ENCODE results near the gene NUP214.
"Not testable (repeated sequence)": the region's sequence is repeated elsewhere in the genome, so short reads cannot be mapped to it uniquely, and the experiment has no call there.

NUP214 gene

GRCh38 chr9:131092548-131093440, 32.6 kb upstream of the NUP214 start:
- Mint-ChIP-seq H3K36me3 (ENCODE audit: low read depth) (no peaks in the 10 kb centered on the region), H3K27ac (no peak overlapping the region), H3K4me3 (no peak overlapping the region), H3K4me1 (ENCODE audit: low read depth) (peaks cover 4% of the 10 kb centered on the region), H3K27me3 (peaks cover 33% of the 10 kb centered on the region), H3K9me3 (no peaks in the 10 kb centered on the region)

GRCh38 chr9:131094015-131094414, 31.4 kb upstream of the NUP214 start:
- H3K36me3 Mint-ChIP-seq (ENCODE audit: low read depth): no peaks in the 10 kb centered on the region
- H3K4me3 Mint-ChIP-seq: no peak overlapping the region
- peaks cover 4% of the 10 kb centered on the region for H3K4me1 Mint-ChIP-seq (ENCODE audit: low read depth)
- H3K27me3 Mint-ChIP-seq: peaks cover 36% of the 10 kb centered on the region
- no peaks in the 10 kb centered on the region for H3K9me3 Mint-ChIP-seq
- no peak overlapping the region for H3K27ac Mint-ChIP-seq

GRCh38 chr9:131094622-131095021, 30.8 kb upstream of the NUP214 start:
- Mint-ChIP-seq H3K36me3 (ENCODE audit: low read depth) (no peaks in the 10 kb centered on the region), H3K27ac (no peak overlapping the region), H3K9me3 (no peaks in the 10 kb centered on the region), H3K27me3 (peaks cover 36% of the 10 kb centered on the region), H3K4me1 (ENCODE audit: low read depth) (peaks cover 4% of the 10 kb centered on the region), H3K4me3 (no peak overlapping the region)

GRCh38 chr9:131095666-131096268, 29.6 kb upstream of the NUP214 start:
- no peak overlapping the region for H3K27ac Mint-ChIP-seq
- H3K27me3 Mint-ChIP-seq: peaks cover 36% of the 10 kb centered on the region
- H3K4me3 Mint-ChIP-seq: peak overlapping the region; percentile 64
- peaks cover 4% of the 10 kb centered on the region for H3K4me1 Mint-ChIP-seq (ENCODE audit: low read depth)
- H3K9me3 Mint-ChIP-seq: no peaks in the 10 kb centered on the region
- H3K36me3 Mint-ChIP-seq (ENCODE audit: low read depth): no peaks in the 10 kb centered on the region

- Mint-ChIP-seq H3K4me1 (ENCODE audit: low read depth) (peaks cover 4% of the 10 kb centered on the region), H3K4me3 (peak within 1 kb of the TSS; percentile 64), H3K27ac (no peak within 1 kb of the TSS), H3K27me3 (peaks cover 36% of the 10 kb centered on the region), H3K9me3 (no peaks in the 10 kb centered on the region), H3K36me3 (ENCODE audit: low read depth) (no peaks in the 10 kb centered on the region)
Measured at GRCh38 chr9:131096269-131097125, 28.9 kb upstream of the NUP214 start, which contains the start of gene AIF1L. Gene AIF1L (plus strand): TSS chr9:131096531. CDS start chr9:131096630, 99 bp downstream.

GRCh38 chr9:131097126-131097947, 28.0 kb upstream of the NUP214 start:
- Mint-ChIP-seq H3K4me1 (ENCODE audit: low read depth) (peaks cover 4% of the 10 kb centered on the region), H3K27ac (no peak overlapping the region), H3K36me3 (ENCODE audit: low read depth) (no peaks in the 10 kb centered on the region), H3K9me3 (no peaks in the 10 kb centered on the region), H3K27me3 (peaks cover 36% of the 10 kb centered on the region), H3K4me3 (peak overlapping the region; percentile 49)

GRCh38 chr9:131097948-131098278, 27.5 kb upstream of the NUP214 start:
- H3K9me3 Mint-ChIP-seq: no peaks in the 10 kb centered on the region
- H3K4me3 Mint-ChIP-seq: no peak overlapping the region
- H3K36me3 Mint-ChIP-seq (ENCODE audit: low read depth): no peaks in the 10 kb centered on the region
- no peak overlapping the region for H3K27ac Mint-ChIP-seq
- peaks cover 4% of the 10 kb centered on the region for H3K4me1 Mint-ChIP-seq (ENCODE audit: low read depth)
- H3K27me3 Mint-ChIP-seq: peaks cover 36% of the 10 kb centered on the region

GRCh38 chr9:131098391-131099101, 26.8 kb upstream of the NUP214 start:
- no peaks in the 10 kb centered on the region for H3K9me3 Mint-ChIP-seq

GRCh38 chr9:131099102-131099606, 26.2 kb upstream of the NUP214 start:
- Mint-ChIP-seq H3K9me3 (no peaks in the 10 kb centered on the region), H3K27ac (no peak overlapping the region), H3K27me3 (peaks cover 31% of the 10 kb centered on the region), H3K4me1 (ENCODE audit: low read depth) (peaks cover 4% of the 10 kb centered on the region), H3K36me3 (ENCODE audit: low read depth) (no peaks in the 10 kb centered on the region), H3K4me3 (no peak overlapping the region)

More at GRCh38 chr9:131098391-131099101, 26.8 kb upstream of the NUP214 start:
- H3K4me3 Mint-ChIP-seq: no peak overlapping the region
- H3K27ac Mint-ChIP-seq: no peak overlapping the region
- peaks cover 36% of the 10 kb centered on the region for H3K27me3 Mint-ChIP-seq
- no peaks in the 10 kb centered on the region for H3K36me3 Mint-ChIP-seq (ENCODE audit: low read depth)
- H3K4me1 Mint-ChIP-seq (ENCODE audit: low read depth): peaks cover 4% of the 10 kb centered on the region

- not testable (repeated sequence) for H3K9me3 Mint-ChIP-seq; H3K27ac Mint-ChIP-seq; H3K36me3 Mint-ChIP-seq (ENCODE audit: low read depth); H3K4me3 Mint-ChIP-seq; H3K4me1 Mint-ChIP-seq (ENCODE audit: low read depth)
- peaks cover 24% of the 10 kb centered on the region for H3K27me3 Mint-ChIP-seq
Measured at GRCh38 chr9:131099845-131100244, 25.5 kb upstream of the NUP214 start.

- H3K36me3 Mint-ChIP-seq (ENCODE audit: low read depth): no peaks in the 10 kb centered on the region
- peaks cover 18% of the 10 kb centered on the region for H3K27me3 Mint-ChIP-seq
- no peak overlapping the region for H3K27ac Mint-ChIP-seq
- peaks cover 4% of the 10 kb centered on the region for H3K4me1 Mint-ChIP-seq (ENCODE audit: low read depth)
- no peak overlapping the region for H3K4me3 Mint-ChIP-seq
- no peaks in the 10 kb centered on the region for H3K9me3 Mint-ChIP-seq
Measured at GRCh38 chr9:131100445-131100844, 24.9 kb upstream of the NUP214 start.

- peaks cover 12% of the 10 kb centered on the region for H3K27me3 Mint-ChIP-seq
- no peak overlapping the region for H3K4me3 Mint-ChIP-seq
- no peaks in the 10 kb centered on the region for H3K9me3 Mint-ChIP-seq
- H3K27ac Mint-ChIP-seq: no peak overlapping the region
- H3K36me3 Mint-ChIP-seq (ENCODE audit: low read depth): no peaks in the 10 kb centered on the region
- no peaks in the 10 kb centered on the region for H3K4me1 Mint-ChIP-seq (ENCODE audit: low read depth)
Measured at GRCh38 chr9:131101207-131101964, 24.0 kb upstream of the NUP214 start.

GRCh38 chr9:131103024-131103423, 22.4 kb upstream of the NUP214 start:
- no peak overlapping the region for H3K27ac Mint-ChIP-seq
- H3K27me3 Mint-ChIP-seq: peaks cover 3% of the 10 kb centered on the region
- no peaks in the 10 kb centered on the region for H3K36me3 Mint-ChIP-seq (ENCODE audit: low read depth)
- H3K9me3 Mint-ChIP-seq: no peaks in the 10 kb centered on the region
- H3K4me1 Mint-ChIP-seq (ENCODE audit: low read depth): no peaks in the 10 kb centered on the region
- H3K4me3 Mint-ChIP-seq: no peak overlapping the region
